HepG2 (cell line): ENCODE measurements around the gene FRS2. TPM values are rescaled to one million over a fixed set of nuclear protein-coding genes. Genes with fewer than 3 reads are reported as not detected.

Source experiments
- CHD4 ChIP-seq: fragments of 200-600 bp; sonication (generic); IDR thresholded peaks from 2 replicates; pipeline ENCODE4 v1.7.0; 2017; ENCODE audit warnings: mild to moderate bottlenecking, low read length, borderline replicate concordance
- CREB1 ChIP-seq, 2 experiments: fragments of 450-650 bp in 1 of 2; IDR thresholded peaks; 2 replicates each; pipeline ENCODE4 v1.6.1; 2016 to 2017; ENCODE audit warnings: control low read depth in 1 of 2, mild to moderate bottlenecking in 1 of 2, missing compliant biosample characterization in 1 of 2, missing genetic modification characterization in 1 of 2
- ETV6 ChIP-seq: sonication (generic); formaldehyde crosslinking; conservative IDR thresholded peaks from 2 replicates; pipeline ENCODE4 v1.4.0; 2020; ENCODE audit warnings: missing genetic modification reagents
- GABPA ChIP-seq, 2 experiments: IDR thresholded peaks; 2 replicates each; pipeline ENCODE4 v1.6.1; 2011 to 2016; ENCODE audit warnings: low read depth in 2 of 2, low read length in 1 of 2, missing biosample characterization in 1 of 2, missing genetic modification characterization in 1 of 2
- HDAC2 ChIP-seq: sonication (generic); formaldehyde crosslinking; IDR thresholded peaks from 2 replicates; pipeline ENCODE4 v1.4.0; 2020; ENCODE audit warnings: missing genetic modification reagents
- MEF2D ChIP-seq: sonication (generic); formaldehyde crosslinking; IDR thresholded peaks from 2 replicates; pipeline ENCODE4 v1.5.1; 2020; ENCODE audit warnings: mild to moderate bottlenecking, missing genetic modification reagents
- SIX1 ChIP-seq: sonication (generic); formaldehyde crosslinking; IDR thresholded peaks from 2 replicates; pipeline ENCODE4 v1.4.0; 2020; ENCODE audit warnings: missing genetic modification reagents, borderline replicate concordance
- ZNF432 ChIP-seq: sonication (generic); formaldehyde crosslinking; IDR thresholded peaks from 2 replicates; pipeline ENCODE4 v1.5.0; 2020; ENCODE audit warnings: missing genetic modification reagents, mild to moderate bottlenecking, borderline replicate concordance
- ZNF768 ChIP-seq: sonication (generic); formaldehyde crosslinking; IDR thresholded peaks from 2 replicates; pipeline ENCODE4 v1.4.0; 2020; ENCODE audit warnings: missing genetic modification reagents
- ZNF777 ChIP-seq: sonication (generic); formaldehyde crosslinking; IDR thresholded peaks from 2 replicates; pipeline ENCODE4 v1.4.0; 2020; ENCODE audit warnings: missing genetic modification reagents
- polyA plus RNA-seq, 8 experiments: library from polyadenylated mRNA; depleted of rRNA in 3 of 8; stranded (reverse) in 7 of 8; unstranded in 1 of 8; fragments of >200 nt; fragmentation: Illumina TruSeq in 4 of 8; extraction: Trizol in 4 of 8; gene quantifications; 2 replicates each; pipeline versions ENCODE4 v1.2.1 to v1.2.3, GENCODE V29; 2011 to 2016; ENCODE audit warnings: low read depth in 4 of 8, missing spikeins in 1 of 8, mixed read lengths in 1 of 8; ENCODE audit not compliant: insufficient read depth in 1 of 8
- total RNA-seq, 5 experiments: library from RNA; depleted of rRNA; stranded (reverse); fragments of >200 nt; fragmentation: Illumina TruSeq; extraction: Trizol; gene quantifications; 2 replicates each; pipeline ENCODE4 v1.2.3, GENCODE V29; 2016; ENCODE audit warnings: low read depth in 1 of 5
- TF ChIP-seq, protein P1 (sequence below): sonication (generic); formaldehyde crosslinking; IDR thresholded peaks from 2 replicates; pipeline ENCODE4 v1.4.0; 2020; ENCODE audit warnings: missing genetic modification reagents, low read depth, mild to moderate bottlenecking, borderline replicate concordance
- TF ChIP-seq, protein P2 (sequence below): sonication (generic); formaldehyde crosslinking; IDR thresholded peaks from 2 replicates; pipeline ENCODE4 v1.5.0; 2020; ENCODE audit warnings: missing genetic modification reagents, mild to moderate bottlenecking, borderline replicate concordance
- TF ChIP-seq, protein P3 (sequence below): sonication (generic); IDR thresholded peaks from 2 replicates; pipeline ENCODE4 v1.6.1; 2016; ENCODE audit warnings: low read depth, borderline replicate concordance
- TF ChIP-seq, protein P4 (sequence below): sonication (generic); formaldehyde crosslinking; IDR thresholded peaks from 2 replicates; pipeline ENCODE4 v1.4.0; 2020; ENCODE audit warnings: missing genetic modification reagents
- TF ChIP-seq, protein P5 (sequence below): sonication (generic); formaldehyde crosslinking; IDR thresholded peaks from 2 replicates; pipeline ENCODE4 v1.8.1; 2023; ENCODE audit warnings: mild to moderate bottlenecking, missing genetic modification reagents
- TF ChIP-seq, protein P6 (sequence below): sonication (generic); formaldehyde crosslinking; IDR thresholded peaks from 2 replicates; pipeline ENCODE4 v1.8.1; 2023; ENCODE audit warnings: missing genetic modification reagents, mild to moderate bottlenecking, borderline replicate concordance

The FRS2 gene
- total and polyA plus RNA-seq, 2 of the 13 experiments (the other 11 are each of a cell fraction or from before 2014, with no cell fraction given), result 8.3 to 16.8 TPM

DNA sequence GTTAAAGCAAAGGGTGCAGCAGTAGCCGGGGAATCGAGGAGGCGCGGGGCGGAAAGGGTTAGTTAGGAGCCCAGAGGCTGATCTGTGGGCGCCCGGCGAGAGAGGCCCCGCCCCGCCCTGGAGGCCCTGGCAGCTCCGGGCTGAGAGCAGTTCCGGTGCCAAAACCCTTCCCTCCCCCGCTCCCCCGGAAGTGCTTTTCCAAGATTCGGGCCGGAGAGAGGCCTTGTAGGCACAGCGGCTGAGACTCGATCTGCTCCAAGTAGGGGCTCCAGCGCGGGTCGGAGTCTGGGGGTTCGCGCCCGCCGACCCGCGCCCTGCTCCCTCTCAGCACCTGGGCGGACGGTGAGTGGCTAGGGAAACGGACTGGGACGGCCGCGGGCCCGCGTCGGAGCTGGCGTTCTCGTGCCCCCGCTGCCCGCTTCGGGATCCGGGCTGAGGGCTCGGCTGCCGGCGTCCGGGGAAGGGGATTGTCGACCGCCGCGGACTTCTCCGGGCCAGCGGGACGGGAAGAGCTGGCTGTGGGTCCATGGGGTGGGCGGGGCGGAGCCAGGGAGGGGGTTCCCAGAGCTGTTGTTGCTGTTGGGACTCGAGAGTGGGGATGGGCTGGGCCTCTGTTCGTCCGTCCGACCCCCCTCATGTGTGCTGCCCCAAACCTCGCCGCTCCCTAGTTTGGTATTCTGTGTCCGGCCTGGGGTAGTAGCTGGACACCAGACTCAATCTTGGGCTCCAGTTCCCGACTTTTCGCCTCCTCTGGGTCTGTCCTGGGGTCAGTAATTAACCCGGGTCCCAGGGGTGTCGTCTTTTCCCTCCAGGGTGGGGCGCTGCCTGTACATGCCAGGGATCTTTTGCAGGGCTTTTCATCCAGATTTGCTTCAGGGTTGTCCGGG lies at the start of gene FRS2 (continued):
- no peak; the same call in 1 of the 2 replicates for TF ChIP-seq SIX1 (CRISPR knock-in tag)
- no peak for TF ChIP-seq CREB1 (IDR thresholded peaks at IDR 0.05)
- TF ChIP-seq CREB1 (CRISPR knock-in tag; IDR thresholded peaks at IDR 0.05), result 0 out of 2 replicates have a peak, but pooled peaks have one; percentile 5
- TF ChIP-seq HDAC2 (CRISPR knock-in tag), result peak; percentile 66; the same call in 1 of the 2 replicates
- TF ChIP-seq, protein P1, sequence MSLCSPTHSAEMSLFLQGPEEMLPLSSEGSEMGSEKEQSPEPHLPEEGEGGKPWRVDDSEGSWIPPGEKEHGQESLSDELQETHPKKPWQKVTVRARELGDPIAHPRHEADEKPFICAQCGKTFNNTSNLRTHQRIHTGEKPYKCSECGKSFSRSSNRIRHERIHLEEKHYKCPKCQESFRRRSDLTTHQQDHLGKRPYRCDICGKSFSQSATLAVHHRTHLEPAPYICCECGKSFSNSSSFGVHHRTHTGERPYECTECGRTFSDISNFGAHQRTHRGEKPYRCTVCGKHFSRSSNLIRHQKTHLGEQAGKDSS, result no peak
- TF ChIP-seq GABPA (IDR thresholded peaks at IDR 0.05; ENCODE audit: low read depth, low read length), result peak; percentile 90
- TF ChIP-seq GABPA (CRISPR knock-in tag; IDR thresholded peaks at IDR 0.05; ENCODE audit: low read depth), result peak; percentile 96
- TF ChIP-seq, protein P2, sequence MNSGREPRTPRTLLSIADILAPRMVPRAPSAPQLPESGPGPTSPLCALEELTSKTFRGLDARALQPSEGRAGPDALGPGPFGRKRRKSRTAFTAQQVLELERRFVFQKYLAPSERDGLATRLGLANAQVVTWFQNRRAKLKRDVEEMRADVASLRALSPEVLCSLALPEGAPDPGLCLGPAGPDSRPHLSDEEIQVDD (CRISPR knock-in tag), result no peak
- no peak for TF ChIP-seq ETV6 (CRISPR knock-in tag)
- peak; percentile 67; the same call in 1 of the 2 replicates for TF ChIP-seq ZNF768 (CRISPR knock-in tag)
- TF ChIP-seq, protein P3, sequence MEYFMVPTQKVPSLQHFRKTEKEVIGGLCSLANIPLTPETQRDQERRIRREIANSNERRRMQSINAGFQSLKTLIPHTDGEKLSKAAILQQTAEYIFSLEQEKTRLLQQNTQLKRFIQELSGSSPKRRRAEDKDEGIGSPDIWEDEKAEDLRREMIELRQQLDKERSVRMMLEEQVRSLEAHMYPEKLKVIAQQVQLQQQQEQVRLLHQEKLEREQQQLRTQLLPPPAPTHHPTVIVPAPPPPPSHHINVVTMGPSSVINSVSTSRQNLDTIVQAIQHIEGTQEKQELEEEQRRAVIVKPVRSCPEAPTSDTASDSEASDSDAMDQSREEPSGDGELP, result 0 out of 2 replicates have a peak, but pooled peaks have one; percentile 36
- TF ChIP-seq, protein P4, sequence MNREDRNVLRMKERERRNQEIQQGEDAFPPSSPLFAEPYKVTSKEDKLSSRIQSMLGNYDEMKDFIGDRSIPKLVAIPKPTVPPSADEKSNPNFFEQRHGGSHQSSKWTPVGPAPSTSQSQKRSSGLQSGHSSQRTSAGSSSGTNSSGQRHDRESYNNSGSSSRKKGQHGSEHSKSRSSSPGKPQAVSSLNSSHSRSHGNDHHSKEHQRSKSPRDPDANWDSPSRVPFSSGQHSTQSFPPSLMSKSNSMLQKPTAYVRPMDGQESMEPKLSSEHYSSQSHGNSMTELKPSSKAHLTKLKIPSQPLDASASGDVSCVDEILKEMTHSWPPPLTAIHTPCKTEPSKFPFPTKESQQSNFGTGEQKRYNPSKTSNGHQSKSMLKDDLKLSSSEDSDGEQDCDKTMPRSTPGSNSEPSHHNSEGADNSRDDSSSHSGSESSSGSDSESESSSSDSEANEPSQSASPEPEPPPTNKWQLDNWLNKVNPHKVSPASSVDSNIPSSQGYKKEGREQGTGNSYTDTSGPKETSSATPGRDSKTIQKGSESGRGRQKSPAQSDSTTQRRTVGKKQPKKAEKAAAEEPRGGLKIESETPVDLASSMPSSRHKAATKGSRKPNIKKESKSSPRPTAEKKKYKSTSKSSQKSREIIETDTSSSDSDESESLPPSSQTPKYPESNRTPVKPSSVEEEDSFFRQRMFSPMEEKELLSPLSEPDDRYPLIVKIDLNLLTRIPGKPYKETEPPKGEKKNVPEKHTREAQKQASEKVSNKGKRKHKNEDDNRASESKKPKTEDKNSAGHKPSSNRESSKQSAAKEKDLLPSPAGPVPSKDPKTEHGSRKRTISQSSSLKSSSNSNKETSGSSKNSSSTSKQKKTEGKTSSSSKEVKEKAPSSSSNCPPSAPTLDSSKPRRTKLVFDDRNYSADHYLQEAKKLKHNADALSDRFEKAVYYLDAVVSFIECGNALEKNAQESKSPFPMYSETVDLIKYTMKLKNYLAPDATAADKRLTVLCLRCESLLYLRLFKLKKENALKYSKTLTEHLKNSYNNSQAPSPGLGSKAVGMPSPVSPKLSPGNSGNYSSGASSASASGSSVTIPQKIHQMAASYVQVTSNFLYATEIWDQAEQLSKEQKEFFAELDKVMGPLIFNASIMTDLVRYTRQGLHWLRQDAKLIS (CRISPR knock-in tag), result 0 out of 2 replicates have a peak, but pooled peaks have one; percentile 35
- TF ChIP-seq CHD4, result no peak
- no peak for TF ChIP-seq ZNF432 (CRISPR knock-in tag)
- TF ChIP-seq ZNF777 (CRISPR knock-in tag), result no peak; the same call in 1 of the 2 replicates
- TF ChIP-seq, protein P5, sequence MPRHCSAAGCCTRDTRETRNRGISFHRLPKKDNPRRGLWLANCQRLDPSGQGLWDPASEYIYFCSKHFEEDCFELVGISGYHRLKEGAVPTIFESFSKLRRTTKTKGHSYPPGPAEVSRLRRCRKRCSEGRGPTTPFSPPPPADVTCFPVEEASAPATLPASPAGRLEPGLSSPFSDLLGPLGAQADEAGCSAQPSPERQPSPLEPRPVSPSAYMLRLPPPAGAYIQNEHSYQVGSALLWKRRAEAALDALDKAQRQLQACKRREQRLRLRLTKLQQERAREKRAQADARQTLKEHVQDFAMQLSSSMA (CRISPR knock-in tag), result no peak
- TF ChIP-seq, protein P6, sequence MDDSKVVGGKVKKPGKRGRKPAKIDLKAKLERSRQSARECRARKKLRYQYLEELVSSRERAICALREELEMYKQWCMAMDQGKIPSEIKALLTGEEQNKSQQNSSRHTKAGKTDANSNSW (CRISPR knock-in tag), result no peak
- no peak for TF ChIP-seq MEF2D
